Measurements from ENCODE around the gene RNU4-1. TPM values are rescaled to one million over a fixed set of nuclear protein-coding genes. Genes with fewer than 3 reads are reported as not detected.

Gene RNU4-1
- total and polyA plus RNA-seq, 9 of the 15 experiments (the other 6 are each of a cell fraction or from before 2014, with no cell fraction given): under 0.01 to 19,719 (median 3,563) TPM; not detected in 4

DNA sequence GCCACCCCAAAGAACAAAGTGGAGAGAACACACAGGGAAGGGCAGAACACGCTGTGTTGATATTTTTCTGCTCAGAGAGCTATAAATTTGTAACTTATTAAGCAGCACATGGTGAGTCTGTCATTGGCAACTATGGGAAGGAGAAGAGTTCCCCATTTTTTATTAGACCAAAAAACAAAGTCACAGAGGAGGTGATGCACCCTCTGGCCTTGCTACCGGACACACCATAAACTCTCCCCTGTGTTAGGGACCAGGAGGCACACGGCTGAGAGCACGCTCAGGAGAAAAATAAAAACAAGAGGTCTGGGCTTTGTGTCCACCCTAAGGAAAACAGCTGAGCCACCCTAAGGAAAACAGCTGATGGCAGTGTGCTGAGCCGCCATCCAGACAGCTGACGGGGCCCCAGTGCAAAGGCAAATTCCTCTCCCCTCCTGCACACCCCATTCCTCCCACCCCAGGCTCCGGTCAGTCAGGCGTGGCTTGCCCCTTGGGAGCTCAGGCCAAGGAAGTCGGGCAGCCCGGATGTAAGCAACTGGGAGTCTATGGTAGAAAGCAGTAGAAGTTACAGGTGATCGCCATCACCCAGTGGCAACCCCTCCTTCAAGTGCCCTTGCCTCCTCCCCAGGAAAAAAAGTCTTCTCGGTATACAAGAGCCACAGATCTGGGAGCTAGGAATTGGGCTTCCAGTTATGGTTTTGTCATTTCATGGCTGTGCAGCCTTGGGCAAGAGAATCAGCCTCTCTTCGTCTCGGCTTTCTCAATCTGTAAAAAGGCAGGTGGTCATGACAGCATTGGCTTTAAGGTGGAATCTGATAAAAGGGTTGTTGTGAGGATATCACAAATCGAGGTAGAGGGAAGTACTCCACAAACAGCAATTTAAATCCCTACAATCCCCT is 29.9 kb downstream of the RNU4-1 start:
- Histone ChIP-seq H3K9me3 (replicated peaks; ENCODE audit: control insufficient read depth, insufficient read depth, low read depth, low read length) (no peaks in the 10 kb centered on the region), H3K27me3 (ENCODE audit: control insufficient read depth in 2 of 2, insufficient read depth in 2 of 2, low read length in 2 of 2) (no peaks in the 10 kb centered on the region), H3K4me3 (no peak overlapping the region), H3K9ac (ENCODE audit: insufficient read depth in 1 of 2, low read depth in 2 of 2, low read length in 2 of 2) (peak overlapping the region in 1 of 2 experiments; percentile 80; a peak in 2 of 4 replicates), H3K4me1 (replicated peaks in 1 of 2; ENCODE audit: control insufficient read depth in 2 of 2, insufficient read depth in 2 of 2, low read length in 2 of 2) (peaks cover 37 to 42% of the 10 kb centered on the region in 2 experiments; a peak in 4 of 5 replicates), H2AFZ (ENCODE audit: low read depth, low read length) (no peak overlapping the region), H3K36me3 (ENCODE audit: control insufficient read depth, insufficient read depth, low read length) (no peaks in the 10 kb centered on the region; the same call in 2 of the 3 replicates), H3K4me2 (ENCODE audit: insufficient read depth, low read length) (peak overlapping the region; percentile 13), H4K20me1 (replicated peaks; ENCODE audit: control insufficient read depth, insufficient read depth, low read length) (peaks cover 16% of the 10 kb centered on the region), H3K27ac (ENCODE audit: extremely low read depth, low read depth, low read length) (no peak overlapping the region), H3K79me2 (ENCODE audit: control insufficient read depth, insufficient read depth, low read length) (peaks cover 55% of the 10 kb centered on the region; the same call in 2 of the 3 replicates), H3K9me1 (ENCODE audit: control insufficient read depth, insufficient read depth, low read length) (no peaks in the 10 kb centered on the region)
- TF ChIP-seq, protein P1, sequence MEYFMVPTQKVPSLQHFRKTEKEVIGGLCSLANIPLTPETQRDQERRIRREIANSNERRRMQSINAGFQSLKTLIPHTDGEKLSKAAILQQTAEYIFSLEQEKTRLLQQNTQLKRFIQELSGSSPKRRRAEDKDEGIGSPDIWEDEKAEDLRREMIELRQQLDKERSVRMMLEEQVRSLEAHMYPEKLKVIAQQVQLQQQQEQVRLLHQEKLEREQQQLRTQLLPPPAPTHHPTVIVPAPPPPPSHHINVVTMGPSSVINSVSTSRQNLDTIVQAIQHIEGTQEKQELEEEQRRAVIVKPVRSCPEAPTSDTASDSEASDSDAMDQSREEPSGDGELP (CRISPR knock-in tag; IDR thresholded peaks at IDR 0.05; ENCODE audit: borderline replicate concordance): peak; percentile 76
- TF ChIP-seq SPI1 (IDR thresholded peaks at IDR 0.05; ENCODE audit: borderline replicate concordance, low read depth, low read length) (0 out of 2 replicates have a peak, but pooled peaks have one; percentile 7), PHTF2 (CRISPR knock-in tag; IDR thresholded peaks at IDR 0.05) (no peak), ZNF696 (CRISPR knock-in tag; conservative IDR thresholded peaks at IDR 0.05) (no peak), DACH1 (IDR thresholded peaks at IDR 0.05; ENCODE audit: partially characterized antibody) (peak; percentile 76), RBFOX2 (IDR thresholded peaks at IDR 0.05; ENCODE audit: low read depth, low read length) (0 out of 2 replicates have a peak, but pooled peaks have one; percentile 23)
- in situ Hi-C loops (cut with MboI) (loop anchor here (5.0 kb wide), 1 partner anchor 36 kb away; no protein-coding TSS in a partner anchor), intact Hi-C loops (cut with micrococcal nuclease) (no loop called here)
- peak; percentile 49 for FAIRE-seq
- ChIA-PET CTCF (ENCODE audit: low intra/inter-chr PET ratio) (no interaction called here), POLR2A (interaction anchor here (0.6 to 10.5 kb wide), 12 partner anchors 9 to 256 kb away, joined by 3 to 110 read pairs (median 6); partner anchors contain the start of genes GCN1, RNU4-1, RNU4-2 and RPLP0)
- 43% methylated on average over 12 of the region's 15 CpGs for WGBS (ENCODE audit: insufficient coverage, low coverage, missing lambda C conversion rate)
- BruUV-seq (replicated peaks): TSS peak; percentile 40
- no peak for DNase-seq (ENCODE audit: extremely low read depth in 1 of 4, low spot score in 3 of 4)
- ATAC-seq: no peak; the same call in 2 of the 3 replicates
